Measurements from ENCODE around the gene AKIP1. TPM values are rescaled to one million over a fixed set of nuclear protein-coding genes. Genes with fewer than 3 reads are reported as not detected.
"Not testable (repeated sequence)": the region's sequence is repeated elsewhere in the genome, so short reads cannot be mapped to it uniquely, and the experiment has no call there.

Gene AKIP1
- total RNA-seq, 1 donor from 2014 or later: 16.7 TPM

DNA sequence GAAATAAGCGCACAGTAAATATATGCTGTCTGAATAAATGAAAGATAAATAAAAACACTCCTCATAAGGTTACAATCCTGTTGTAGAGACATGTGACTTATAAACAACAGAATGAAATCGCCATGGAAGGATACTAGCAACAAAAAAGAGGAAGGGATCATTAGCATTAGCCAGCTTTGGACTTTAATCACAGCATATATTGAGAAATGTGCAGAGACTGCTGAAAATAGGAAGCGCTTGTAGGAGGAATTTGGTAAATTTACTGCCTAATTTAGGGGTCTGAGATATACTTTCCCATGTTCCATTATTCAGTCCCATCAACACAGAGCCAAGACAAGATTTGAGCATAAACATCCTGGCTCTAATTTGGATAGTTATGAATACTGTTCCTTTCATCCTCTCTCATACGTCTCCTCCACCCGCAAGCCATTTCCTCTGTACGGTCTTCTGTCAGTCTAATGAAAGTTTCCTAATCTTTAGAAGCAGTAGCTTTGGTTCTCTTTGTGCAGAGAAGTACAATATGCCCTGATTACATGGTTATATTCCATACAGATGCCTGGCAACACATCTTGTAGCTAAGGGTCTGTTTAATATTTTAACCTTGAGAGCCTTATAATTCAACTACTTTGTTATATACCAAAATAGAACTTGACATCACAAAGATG is 37.1 kb upstream of the AKIP1 start:
- TF ChIP-seq POLR2AphosphoS5 (IDR thresholded peaks at IDR 0.05; ENCODE audit: insufficient read depth in 1 of 2, low read depth in 1 of 2) (no peak), POLR2A (IDR thresholded peaks at IDR 0.05) (no peak)
- TF ChIP-seq, protein P1, sequence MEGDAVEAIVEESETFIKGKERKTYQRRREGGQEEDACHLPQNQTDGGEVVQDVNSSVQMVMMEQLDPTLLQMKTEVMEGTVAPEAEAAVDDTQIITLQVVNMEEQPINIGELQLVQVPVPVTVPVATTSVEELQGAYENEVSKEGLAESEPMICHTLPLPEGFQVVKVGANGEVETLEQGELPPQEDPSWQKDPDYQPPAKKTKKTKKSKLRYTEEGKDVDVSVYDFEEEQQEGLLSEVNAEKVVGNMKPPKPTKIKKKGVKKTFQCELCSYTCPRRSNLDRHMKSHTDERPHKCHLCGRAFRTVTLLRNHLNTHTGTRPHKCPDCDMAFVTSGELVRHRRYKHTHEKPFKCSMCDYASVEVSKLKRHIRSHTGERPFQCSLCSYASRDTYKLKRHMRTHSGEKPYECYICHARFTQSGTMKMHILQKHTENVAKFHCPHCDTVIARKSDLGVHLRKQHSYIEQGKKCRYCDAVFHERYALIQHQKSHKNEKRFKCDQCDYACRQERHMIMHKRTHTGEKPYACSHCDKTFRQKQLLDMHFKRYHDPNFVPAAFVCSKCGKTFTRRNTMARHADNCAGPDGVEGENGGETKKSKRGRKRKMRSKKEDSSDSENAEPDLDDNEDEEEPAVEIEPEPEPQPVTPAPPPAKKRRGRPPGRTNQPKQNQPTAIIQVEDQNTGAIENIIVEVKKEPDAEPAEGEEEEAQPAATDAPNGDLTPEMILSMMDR (IDR thresholded peaks at IDR 0.05): no peak
- H3K4me1 ChIP-seq: peaks cover 31% of the 10 kb centered on the region
- intact Hi-C loops (cut with DNase I): no loop called here
- no peaks in the 10 kb centered on the region for H3K27me3 ChIP-seq
- H3K36me3 ChIP-seq: no peaks in the 10 kb centered on the region
- H3K27ac ChIP-seq: no peak overlapping the region
- H3K4me3 ChIP-seq: no peak overlapping the region
- no peak for DNase-seq (ENCODE audit: extremely low spot score in 2 of 2)
- H3K9me3 ChIP-seq: no peaks in the 10 kb centered on the region

DNA sequence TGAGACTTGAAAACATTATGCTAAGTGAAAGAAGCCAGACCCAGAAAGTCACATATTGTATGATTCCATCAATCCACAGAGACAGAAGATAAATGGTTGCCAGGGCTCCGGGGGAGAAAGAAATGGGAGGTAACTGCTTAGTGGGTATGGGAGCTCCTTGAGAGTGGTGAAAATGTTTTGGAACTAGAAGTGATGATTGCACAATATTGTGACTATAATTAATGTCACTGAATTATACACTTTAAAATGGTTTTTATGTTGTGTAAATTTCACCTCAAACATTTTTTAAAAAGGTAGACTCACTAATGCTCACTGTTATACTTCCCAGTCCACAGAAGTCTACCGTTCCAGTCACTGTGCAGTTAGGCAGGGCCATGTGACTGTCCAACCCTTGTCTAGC is 32.2 kb upstream of the AKIP1 start:
- Histone ChIP-seq H3K36me3 (no peaks in the 10 kb centered on the region), H3K9me3 (no peaks in the 10 kb centered on the region), H3K27me3 (no peaks in the 10 kb centered on the region), H3K4me1 (no peaks in the 10 kb centered on the region), H3K27ac (no peak overlapping the region), H3K4me3 (no peak overlapping the region)
- no peak for DNase-seq (ENCODE audit: extremely low spot score in 2 of 2)
- no peak for TF ChIP-seq POLR2A (IDR thresholded peaks at IDR 0.05)
- no peak for TF ChIP-seq POLR2AphosphoS5 (IDR thresholded peaks at IDR 0.05; ENCODE audit: insufficient read depth in 1 of 2, low read depth in 1 of 2)
- TF ChIP-seq, protein P1 (IDR thresholded peaks at IDR 0.05): no peak
- intact Hi-C loops (cut with DNase I): no loop called here

- H3K27me3 ChIP-seq; H3K4me3 ChIP-seq; H3K36me3 ChIP-seq; H3K27ac ChIP-seq; DNase-seq (ENCODE audit: extremely low spot score in 2 of 2); intact Hi-C loops (cut with DNase I); H3K9me3 ChIP-seq; H3K4me1 ChIP-seq: not testable (repeated sequence)
Observed at GRCh38 chr11:8881585-8881984, 29.4 kb upstream of the AKIP1 start.

DNA sequence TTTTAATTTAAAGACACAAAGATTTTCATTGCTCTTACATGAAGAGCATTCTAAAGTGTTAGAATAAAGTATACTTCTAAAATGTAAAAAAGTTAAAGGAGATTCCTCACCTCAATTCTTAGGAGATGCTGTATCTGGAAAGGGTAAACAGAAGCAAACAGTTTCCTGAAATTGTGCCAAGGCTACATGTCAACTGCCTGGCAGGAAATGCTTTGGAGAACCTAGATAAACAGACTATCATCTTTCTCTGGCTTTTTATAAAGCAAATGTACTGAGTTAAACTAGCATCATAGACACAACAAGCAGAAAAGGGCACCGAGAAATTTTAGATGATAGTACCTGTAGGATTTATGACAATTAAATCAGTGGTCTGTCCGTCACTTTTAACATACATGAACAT is 24.7 kb upstream of the AKIP1 start:
- TF ChIP-seq POLR2A (IDR thresholded peaks at IDR 0.05) (no peak), POLR2AphosphoS5 (IDR thresholded peaks at IDR 0.05; ENCODE audit: insufficient read depth in 1 of 2, low read depth in 1 of 2) (no peak)
- TF ChIP-seq, protein P1 (IDR thresholded peaks at IDR 0.05): no peak
- H3K27me3 ChIP-seq: no peaks in the 10 kb centered on the region
- H3K36me3 ChIP-seq: no peaks in the 10 kb centered on the region
- no peaks in the 10 kb centered on the region for H3K9me3 ChIP-seq
- DNase-seq (ENCODE audit: extremely low spot score in 2 of 2): no peak
- no peaks in the 10 kb centered on the region for H3K4me1 ChIP-seq
- no peak overlapping the region for H3K27ac ChIP-seq
- intact Hi-C loops (cut with DNase I): no loop called here
- no peak overlapping the region for H3K4me3 ChIP-seq

GRCh38 chr11:8891185-8891584 is 19.8 kb upstream of the AKIP1 start:
- H3K36me3 ChIP-seq; intact Hi-C loops (cut with DNase I); H3K9me3 ChIP-seq; DNase-seq (ENCODE audit: extremely low spot score in 2 of 2); H3K4me3 ChIP-seq; H3K27me3 ChIP-seq; H3K4me1 ChIP-seq; H3K27ac ChIP-seq: not testable (repeated sequence)

DNA sequence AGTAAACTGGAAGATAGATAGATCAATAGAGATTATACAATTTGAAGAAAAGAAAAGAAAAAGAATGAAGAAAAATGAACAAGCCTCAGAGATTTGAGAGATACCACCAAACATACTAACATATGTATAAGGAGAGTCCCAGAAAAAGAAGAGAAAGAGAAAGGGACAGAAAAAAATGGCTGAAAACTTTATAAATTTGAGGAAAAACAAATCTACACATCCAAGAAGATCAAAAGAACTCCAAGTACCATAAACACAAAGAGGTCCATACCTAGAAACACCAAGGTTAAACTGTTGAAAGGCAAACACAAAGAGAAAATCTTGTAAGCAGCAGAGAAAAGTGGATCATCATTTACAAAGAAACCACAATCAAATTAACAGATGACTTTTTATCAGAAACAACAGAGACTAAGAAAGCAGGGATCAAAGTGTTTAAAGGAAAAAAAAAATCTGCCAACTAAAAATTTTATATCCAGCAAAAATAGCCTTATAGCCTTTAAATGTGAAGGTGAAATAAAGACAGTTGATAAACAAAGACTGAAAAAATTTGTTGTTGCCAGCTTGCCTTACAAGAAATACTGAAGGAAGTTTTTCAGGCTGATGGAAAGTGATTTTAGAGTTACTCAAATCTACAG is 11.8 kb upstream of the AKIP1 start:
- TF ChIP-seq POLR2A (IDR thresholded peaks at IDR 0.05) (no peak), POLR2AphosphoS5 (IDR thresholded peaks at IDR 0.05; ENCODE audit: insufficient read depth in 1 of 2, low read depth in 1 of 2) (no peak)
- TF ChIP-seq, protein P1 (IDR thresholded peaks at IDR 0.05): no peak
- intact Hi-C loops (cut with DNase I): no loop called here

More for the DNA sequence above, 11.8 kb upstream of the AKIP1 start:
- Histone ChIP-seq H3K4me1 (no peaks in the 10 kb centered on the region), H3K27me3 (no peaks in the 10 kb centered on the region), H3K4me3 (no peak overlapping the region), H3K36me3 (no peaks in the 10 kb centered on the region), H3K9me3 (no peaks in the 10 kb centered on the region), H3K27ac (no peak overlapping the region)
- DNase-seq (ENCODE audit: extremely low spot score in 2 of 2): no peak

Measured in vagina (tissue), 2 donors.